ENCODE measurements around the gene ETFRF1.

GRCh38 chr12:25195056-25195971, at the start of gene ETFRF1, which contains the start of gene DNAI7:
- TF ChIP-seq CTCF (IDR thresholded peaks at IDR 0.05 in 2 of 3, conservative IDR thresholded peaks at IDR 0.05 in 1 of 3; ENCODE audit: borderline replicate concordance in 1 of 3, insufficient read depth in 1 of 3, low read depth in 2 of 3, low read length in 2 of 3) (no peak), EZH2phosphoT487 (IDR thresholded peaks at IDR 0.05; ENCODE audit: borderline replicate concordance) (no peak), REST (IDR thresholded peaks at IDR 0.05; ENCODE audit: low read depth) (no peak), ZFX (IDR thresholded peaks at IDR 0.05) (peak; percentile 77), POLR2A (IDR thresholded peaks at IDR 0.05; ENCODE audit: borderline replicate concordance, extremely low read depth, insufficient read depth, insufficient read length) (peak; percentile 62), POLR2AphosphoS5 (IDR thresholded peaks at IDR 0.05; ENCODE audit: low read depth, low read length) (peak; percentile 89)
